Lower leg skin (tissue), 3 donors: ENCODE measurements around the gene HSDL1.

Experiments
- POLR2A ChIP-seq, 2 donors: fragments of 450-650 bp; IDR thresholded peaks; one replicate each; pipeline ENCODE4 v1.6.1; 2016 to 2017; ENCODE audit warnings: antibody characterized with exemption in 2 of 2, mild to moderate bottlenecking in 1 of 2, moderate library complexity in 1 of 2
- TF ChIP-seq, protein P1 (sequence below), 3 donors: fragments of 450-650 bp; IDR thresholded peaks; one replicate each; pipeline ENCODE4 v1.5.1; 2016; ENCODE audit warnings: antibody characterized with exemption in 3 of 3, mild to moderate bottlenecking in 3 of 3, moderate library complexity in 2 of 3

DNA sequence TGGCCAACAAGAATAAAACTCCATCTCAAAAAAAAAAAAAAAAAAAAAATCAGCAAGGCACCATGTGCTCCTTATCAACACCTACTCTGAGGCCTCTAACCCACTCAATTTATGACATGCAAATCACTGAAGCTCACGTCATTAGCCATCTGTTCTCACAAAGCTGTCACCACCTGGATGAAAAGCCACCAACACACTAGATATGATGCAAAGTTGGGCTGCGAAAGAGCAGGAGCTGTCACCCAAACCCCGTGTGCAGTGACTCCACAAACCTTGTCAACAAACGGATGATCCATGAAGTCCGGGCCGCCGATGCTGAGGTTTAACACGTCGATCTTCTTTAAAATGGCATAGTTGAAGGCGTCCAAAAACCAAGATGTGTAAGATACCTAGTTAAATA, 53.5 kb downstream of the HSDL1 start:
- TF ChIP-seq, protein P1, sequence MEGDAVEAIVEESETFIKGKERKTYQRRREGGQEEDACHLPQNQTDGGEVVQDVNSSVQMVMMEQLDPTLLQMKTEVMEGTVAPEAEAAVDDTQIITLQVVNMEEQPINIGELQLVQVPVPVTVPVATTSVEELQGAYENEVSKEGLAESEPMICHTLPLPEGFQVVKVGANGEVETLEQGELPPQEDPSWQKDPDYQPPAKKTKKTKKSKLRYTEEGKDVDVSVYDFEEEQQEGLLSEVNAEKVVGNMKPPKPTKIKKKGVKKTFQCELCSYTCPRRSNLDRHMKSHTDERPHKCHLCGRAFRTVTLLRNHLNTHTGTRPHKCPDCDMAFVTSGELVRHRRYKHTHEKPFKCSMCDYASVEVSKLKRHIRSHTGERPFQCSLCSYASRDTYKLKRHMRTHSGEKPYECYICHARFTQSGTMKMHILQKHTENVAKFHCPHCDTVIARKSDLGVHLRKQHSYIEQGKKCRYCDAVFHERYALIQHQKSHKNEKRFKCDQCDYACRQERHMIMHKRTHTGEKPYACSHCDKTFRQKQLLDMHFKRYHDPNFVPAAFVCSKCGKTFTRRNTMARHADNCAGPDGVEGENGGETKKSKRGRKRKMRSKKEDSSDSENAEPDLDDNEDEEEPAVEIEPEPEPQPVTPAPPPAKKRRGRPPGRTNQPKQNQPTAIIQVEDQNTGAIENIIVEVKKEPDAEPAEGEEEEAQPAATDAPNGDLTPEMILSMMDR (IDR thresholded peaks at IDR 0.05): no peak
- TF ChIP-seq POLR2A (IDR thresholded peaks at IDR 0.05): no peak
